ENCODE data around the gene CALD1.

CALD1 gene

DNA sequence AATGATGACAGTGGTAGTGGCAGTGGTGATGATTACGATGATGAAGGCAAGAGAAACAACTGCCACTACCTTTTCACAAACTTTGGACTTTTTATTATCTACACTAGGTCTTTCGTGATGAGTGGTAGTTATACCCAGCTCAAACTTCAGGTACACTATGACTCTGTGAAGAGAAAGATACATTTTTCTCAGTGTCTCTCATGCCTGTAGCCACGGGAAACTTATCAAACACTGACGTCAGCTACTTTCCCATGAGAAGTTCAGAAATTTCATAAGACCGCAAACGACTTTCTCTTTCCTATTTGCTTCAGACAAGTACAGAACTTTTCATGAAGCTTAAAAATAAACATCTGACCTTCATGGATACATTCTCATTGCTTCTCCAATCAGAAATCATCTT, 57.0 kb downstream of the CALD1 start:
- peak overlapping the region; percentile 16 for H3K4me3 ChIP-seq (replicated peaks; ENCODE audit: low read depth, low read length)
- TF ChIP-seq, protein P1, sequence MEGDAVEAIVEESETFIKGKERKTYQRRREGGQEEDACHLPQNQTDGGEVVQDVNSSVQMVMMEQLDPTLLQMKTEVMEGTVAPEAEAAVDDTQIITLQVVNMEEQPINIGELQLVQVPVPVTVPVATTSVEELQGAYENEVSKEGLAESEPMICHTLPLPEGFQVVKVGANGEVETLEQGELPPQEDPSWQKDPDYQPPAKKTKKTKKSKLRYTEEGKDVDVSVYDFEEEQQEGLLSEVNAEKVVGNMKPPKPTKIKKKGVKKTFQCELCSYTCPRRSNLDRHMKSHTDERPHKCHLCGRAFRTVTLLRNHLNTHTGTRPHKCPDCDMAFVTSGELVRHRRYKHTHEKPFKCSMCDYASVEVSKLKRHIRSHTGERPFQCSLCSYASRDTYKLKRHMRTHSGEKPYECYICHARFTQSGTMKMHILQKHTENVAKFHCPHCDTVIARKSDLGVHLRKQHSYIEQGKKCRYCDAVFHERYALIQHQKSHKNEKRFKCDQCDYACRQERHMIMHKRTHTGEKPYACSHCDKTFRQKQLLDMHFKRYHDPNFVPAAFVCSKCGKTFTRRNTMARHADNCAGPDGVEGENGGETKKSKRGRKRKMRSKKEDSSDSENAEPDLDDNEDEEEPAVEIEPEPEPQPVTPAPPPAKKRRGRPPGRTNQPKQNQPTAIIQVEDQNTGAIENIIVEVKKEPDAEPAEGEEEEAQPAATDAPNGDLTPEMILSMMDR (IDR thresholded peaks at IDR 0.05; ENCODE audit: low read length, missing control alignments): no peak
- peak; percentile 98 for DNase-seq (ENCODE audit: low read depth)

DNA sequence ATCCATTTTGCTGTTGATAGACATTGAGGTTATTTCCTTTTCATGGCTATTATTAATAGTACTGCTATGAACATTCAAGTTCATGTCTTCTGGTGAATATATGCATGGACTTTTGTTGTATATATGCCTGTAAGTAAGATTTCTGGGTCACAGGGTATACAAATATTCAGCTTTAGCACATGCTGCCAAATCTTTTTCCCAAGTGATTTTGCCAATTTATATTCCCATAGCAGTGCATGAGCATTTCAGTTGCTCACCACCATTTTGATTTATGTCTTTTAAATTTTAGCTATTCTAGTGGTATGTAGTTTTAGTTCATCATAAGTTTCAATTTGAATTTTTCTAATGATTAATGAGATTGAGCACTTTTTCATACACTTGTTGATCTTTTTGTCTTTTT, 59.9 kb downstream of the CALD1 start:
- TF ChIP-seq, protein P1 (IDR thresholded peaks at IDR 0.05; ENCODE audit: low read length, missing control alignments): no peak
- no peak for DNase-seq (ENCODE audit: low read depth)

DNA sequence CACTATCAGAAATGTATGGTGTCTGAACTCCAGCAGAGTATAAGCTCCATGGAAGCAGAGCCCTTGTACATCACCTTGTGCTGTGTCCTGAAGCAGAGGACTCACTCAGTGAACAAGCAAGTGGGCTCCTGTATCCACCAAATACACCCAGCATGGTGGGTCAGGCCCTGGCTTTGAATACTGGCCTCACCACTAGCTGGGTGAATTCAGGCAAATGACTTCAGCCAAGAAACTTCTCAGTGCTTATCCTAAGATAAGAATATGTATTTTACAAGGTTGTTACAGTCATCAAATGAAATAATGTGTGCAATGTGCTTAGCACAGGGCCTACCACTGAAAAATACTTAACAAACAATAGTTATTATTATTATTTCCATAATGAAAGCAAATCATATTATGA, 62.6 kb downstream of the CALD1 start:
- H3K4me3 ChIP-seq (replicated peaks; ENCODE audit: low read depth, low read length): no peak overlapping the region
- TF ChIP-seq, protein P1 (IDR thresholded peaks at IDR 0.05; ENCODE audit: low read length, missing control alignments): no peak
- no peak for DNase-seq (ENCODE audit: low read depth)

More for the DNA sequence above, 59.9 kb downstream of the CALD1 start:
- H3K4me3 ChIP-seq (replicated peaks; ENCODE audit: low read depth, low read length): no peak overlapping the region

DNA sequence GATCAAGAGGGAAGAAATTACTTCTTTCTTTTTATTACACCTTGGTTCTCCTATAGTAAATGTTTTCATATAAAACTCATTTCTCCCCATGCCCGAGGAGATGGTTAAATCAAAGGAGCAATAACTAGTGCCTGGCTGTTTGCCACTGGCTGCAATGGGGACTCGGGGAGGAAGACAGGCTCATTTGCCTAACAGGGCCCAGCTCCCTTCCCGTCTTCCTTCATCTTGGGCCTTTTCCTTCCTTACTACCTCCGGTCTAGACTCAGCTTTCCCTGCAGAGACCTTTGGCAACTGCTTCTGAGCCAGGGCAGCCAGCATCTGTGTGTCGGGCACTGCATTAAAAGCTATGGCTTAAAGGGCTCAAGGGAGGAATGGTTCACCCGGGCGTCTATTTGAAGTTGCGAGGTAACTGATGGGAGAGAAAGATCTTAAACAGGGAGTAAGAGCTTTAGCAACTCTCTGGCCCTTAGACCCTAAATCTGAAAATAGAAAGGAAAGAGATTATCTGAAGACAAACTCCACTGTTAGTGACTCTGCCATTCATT, 63.5 kb downstream of the CALD1 start:
- no peak for DNase-seq (ENCODE audit: low read depth)
- TF ChIP-seq, protein P1 (IDR thresholded peaks at IDR 0.05; ENCODE audit: low read length, missing control alignments): no peak
- H3K4me3 ChIP-seq (replicated peaks; ENCODE audit: low read depth, low read length): no peak overlapping the region

DNA sequence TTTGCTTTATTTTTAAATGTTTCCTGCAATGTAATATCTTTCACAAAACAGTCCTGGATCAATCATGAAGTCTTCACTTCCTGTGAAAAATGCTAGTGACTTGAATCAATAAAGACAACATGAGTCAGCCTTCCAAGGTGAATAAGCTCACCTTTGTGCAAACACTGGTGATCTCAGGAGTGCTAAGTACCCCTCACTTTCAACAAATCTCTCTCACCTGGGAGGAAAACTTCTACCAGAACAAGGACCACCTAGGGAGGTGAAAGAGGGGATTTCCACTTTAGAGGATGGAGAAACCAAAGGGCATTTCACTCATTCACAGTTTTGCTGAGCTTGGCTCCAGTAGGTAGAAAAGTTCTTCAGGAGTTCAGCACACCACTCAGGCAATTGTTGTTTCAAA, 64.8 kb downstream of the CALD1 start:
- DNase-seq (ENCODE audit: low read depth): no peak
- H3K4me3 ChIP-seq (replicated peaks; ENCODE audit: low read depth, low read length): no peak overlapping the region
- TF ChIP-seq, protein P1 (IDR thresholded peaks at IDR 0.05; ENCODE audit: low read length, missing control alignments): no peak

DNA sequence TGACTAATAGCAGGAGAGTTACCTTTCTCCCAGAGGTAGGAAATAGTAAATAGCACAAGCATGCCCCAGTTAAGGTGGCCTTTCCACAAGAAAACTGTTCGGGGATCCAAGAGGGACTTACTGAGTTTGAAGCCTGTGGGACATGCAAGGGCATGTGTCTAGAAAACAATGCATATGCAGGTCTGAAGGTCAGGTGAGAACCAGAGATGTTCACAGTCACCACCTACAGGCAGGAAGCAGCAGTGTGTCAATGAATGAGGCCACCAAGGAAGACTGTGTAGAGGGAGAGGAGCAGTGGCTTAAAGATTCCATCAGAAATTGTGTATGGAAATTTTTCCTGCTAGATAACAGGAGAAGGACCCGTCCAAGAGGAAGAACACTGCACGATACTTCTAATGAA, 66.0 kb downstream of the CALD1 start:
- DNase-seq (ENCODE audit: low read depth): no peak
- TF ChIP-seq, protein P1 (IDR thresholded peaks at IDR 0.05; ENCODE audit: low read length, missing control alignments): peak; percentile 40
- no peak overlapping the region for H3K4me3 ChIP-seq (replicated peaks; ENCODE audit: low read depth, low read length)

DNA sequence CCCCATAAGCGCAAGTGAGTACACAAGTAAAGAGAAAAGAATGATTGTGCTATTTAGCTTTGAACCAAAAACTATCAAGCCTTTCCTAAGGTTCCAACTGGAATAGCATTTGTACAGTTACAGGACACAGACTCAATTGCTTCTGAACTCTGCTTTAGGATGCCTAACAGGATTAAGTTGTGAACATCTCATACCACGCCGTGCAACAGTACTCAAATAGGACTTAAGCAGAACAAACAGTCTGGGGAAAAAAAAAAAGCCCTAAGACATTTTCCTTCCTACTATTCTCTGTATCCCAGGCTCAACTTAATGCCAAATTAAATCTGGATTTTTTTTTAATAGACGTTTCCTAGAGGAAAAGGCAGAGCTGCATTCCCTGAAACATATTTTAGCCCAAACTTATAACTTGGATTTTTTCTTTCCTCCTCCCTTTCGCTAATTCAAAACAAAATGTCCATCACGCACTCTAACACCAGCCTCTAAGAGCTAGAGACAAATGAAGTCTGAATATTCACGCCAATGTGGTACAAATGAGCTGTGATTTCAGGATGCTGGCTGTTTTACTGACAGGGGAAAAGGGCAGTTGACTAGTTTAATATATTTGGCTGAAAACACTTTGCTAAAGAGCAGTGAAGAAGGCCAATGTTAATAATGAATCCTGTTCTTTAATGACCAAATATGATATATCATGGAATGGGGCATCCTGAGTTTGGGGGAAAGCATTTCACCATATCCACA, 68.6 kb downstream of the CALD1 start:
- no peak for DNase-seq (ENCODE audit: low read depth)
- no peak overlapping the region for H3K4me3 ChIP-seq (replicated peaks; ENCODE audit: low read depth, low read length)
- TF ChIP-seq, protein P1 (IDR thresholded peaks at IDR 0.05; ENCODE audit: low read length, missing control alignments): no peak
